Activated CD4-positive, alpha-beta T cell treated with anti-CD3 and anti-CD28 coated beads, Interleukin-2, amount 10 ng/mL, durations not matched to agents 7 days and 5 days (primary cell): ENCODE measurements around the gene CASKIN1. TPM values are rescaled to one million over a fixed set of nuclear protein-coding genes. Genes with fewer than 3 reads are reported as not detected.
A peak's percentile ranks its signal among the peaks of the same experiment; 100 is the strongest.

Experiments used
- CTCF ChIA-PET: fragments of 350-600 bp; sonication (Branson Sonifier 250); formaldehyde crosslinking; loops from one replicate; lab custom pipeline; 2021; ENCODE audit warnings: antibody characterized with exemption; lab: Charles Lee
- POLR2A ChIA-PET: fragments of 350-600 bp; sonication (Branson Sonifier 250); formaldehyde crosslinking; loops from one replicate; lab custom pipeline; 2021; ENCODE audit warnings: antibody characterized with exemption; lab: Charles Lee
- DNase-seq: peaks from one replicate; pipeline ENCODE4 v3.0.0-alpha.2; 2020
- H3K27ac Mint-ChIP-seq: one replicate; pipeline ENCODE4 v1.8.0; 2021; ENCODE audit warnings: mild to moderate bottlenecking, moderate library complexity, mixed read lengths
- H3K27me3 Mint-ChIP-seq: one replicate; pipeline ENCODE4 v1.8.0; 2021; ENCODE audit warnings: mixed read lengths
- H3K36me3 Mint-ChIP-seq: one replicate; pipeline ENCODE4 v1.8.0; 2021; ENCODE audit warnings: low read depth, mixed read lengths
- H3K4me1 Mint-ChIP-seq: one replicate; pipeline ENCODE4 v1.8.0; 2021; ENCODE audit warnings: mixed read lengths
- H3K4me3 Mint-ChIP-seq: one replicate; pipeline ENCODE4 v1.8.0; 2021; ENCODE audit warnings: mild to moderate bottlenecking, moderate library complexity, mixed read lengths
- H3K9me3 Mint-ChIP-seq: one replicate; pipeline ENCODE4 v1.8.0; 2021; ENCODE audit warnings: mixed read lengths
- total RNA-seq, 2 experiments: library from RNA; stranded (reverse); gene quantifications; one replicate each; pipeline ENCODE4 v1.2.3, GENCODE V29; 2021

CASKIN1 gene
- total RNA-seq, 2 experiments from 2014 or later, result 0.07 to 0.19 TPM

GRCh38 chr16:2212362-2213324 is 16.2 kb upstream of the CASKIN1 start:
- Mint-ChIP-seq H3K9me3 (no peaks in the 10 kb centered on the region), H3K4me1 (peaks cover 28% of the 10 kb centered on the region), H3K36me3 (peaks cover 10% of the 10 kb centered on the region), H3K27ac (no peak overlapping the region), H3K4me3 (peak overlapping the region; percentile 77), H3K27me3 (no peaks in the 10 kb centered on the region)
- ChIA-PET POLR2A (no interaction called here), CTCF (no interaction called here)
- DNase-seq, result no peak

- CTCF ChIA-PET, result no interaction called here
- Mint-ChIP-seq H3K27ac (no peak overlapping the region), H3K4me1 (peaks cover 34% of the 10 kb centered on the region), H3K4me3 (peak overlapping the region; percentile 26), H3K27me3 (no peaks in the 10 kb centered on the region), H3K9me3 (no peaks in the 10 kb centered on the region), H3K36me3 (peaks cover 16% of the 10 kb centered on the region)
- POLR2A ChIA-PET, result no interaction called here
- DNase-seq, result no peak
Measured at GRCh38 chr16:2211923-2212347, 15.5 kb upstream of the CASKIN1 start.

- peaks cover 20% of the 10 kb centered on the region for H3K36me3 Mint-ChIP-seq
- ChIA-PET CTCF (interaction anchor here (1.2 kb wide), 1 partner anchor 12 kb away, joined by 3 read pairs; no protein-coding TSS in a partner anchor), POLR2A (no interaction called here)
- H3K4me1 Mint-ChIP-seq, result peaks cover 35% of the 10 kb centered on the region
- H3K9me3 Mint-ChIP-seq, result no peaks in the 10 kb centered on the region
- H3K4me3 Mint-ChIP-seq, result no peak within 1 kb of the TSS
- H3K27ac Mint-ChIP-seq, result no peak within 1 kb of the TSS
- DNase-seq, result no peak
- no peaks in the 10 kb centered on the region for H3K27me3 Mint-ChIP-seq
Measured at GRCh38 chr16:2210386-2211365, 14.3 kb upstream of the CASKIN1 start, which contains the start of gene BRICD5. TSS of gene BRICD5 (minus strand) at chr16:2210863. CDS start at chr16:2210833, 30 bp downstream.

GRCh38 chr16:2210009-2210332 is 13.6 kb upstream of the CASKIN1 start:
- ChIA-PET CTCF (interaction anchor here (1.2 kb wide), 1 partner anchor 12 kb away, joined by 3 read pairs; no protein-coding TSS in a partner anchor), POLR2A (no interaction called here)
- Mint-ChIP-seq H3K27ac (no peak overlapping the region), H3K36me3 (peaks cover 20% of the 10 kb centered on the region), H3K27me3 (no peaks in the 10 kb centered on the region), H3K4me1 (peaks cover 33% of the 10 kb centered on the region), H3K4me3 (no peak overlapping the region), H3K9me3 (no peaks in the 10 kb centered on the region)
- no peak for DNase-seq

GRCh38 chr16:2209258-2210008 is 13.0 kb upstream of the CASKIN1 start:
- ChIA-PET CTCF (interaction anchor here (1.2 kb wide), 1 partner anchor 13 kb away, joined by 3 read pairs; no protein-coding TSS in a partner anchor), POLR2A (no interaction called here)
- Mint-ChIP-seq H3K9me3 (no peaks in the 10 kb centered on the region), H3K36me3 (peaks cover 20% of the 10 kb centered on the region), H3K4me1 (peaks cover 37% of the 10 kb centered on the region), H3K27ac (no peak overlapping the region), H3K27me3 (no peaks in the 10 kb centered on the region), H3K4me3 (no peak overlapping the region)
- no peak for DNase-seq

GRCh38 chr16:2208772-2209171 is 12.4 kb upstream of the CASKIN1 start:
- ChIA-PET CTCF (no interaction called here), POLR2A (no interaction called here)
- Mint-ChIP-seq H3K27me3 (no peaks in the 10 kb centered on the region), H3K27ac (no peak overlapping the region), H3K4me1 (peaks cover 40% of the 10 kb centered on the region), H3K36me3 (peaks cover 20% of the 10 kb centered on the region), H3K4me3 (no peak overlapping the region), H3K9me3 (no peaks in the 10 kb centered on the region)
- DNase-seq, result no peak

GRCh38 chr16:2208308-2208707 is 11.9 kb upstream of the CASKIN1 start:
- no peak overlapping the region for H3K4me3 Mint-ChIP-seq
- H3K4me1 Mint-ChIP-seq, result peaks cover 40% of the 10 kb centered on the region
- DNase-seq, result no peak
- CTCF ChIA-PET, result interaction anchor here (0.6 kb wide), 1 partner anchor 323 kb away, joined by 4 read pairs; no protein-coding TSS in a partner anchor
- H3K36me3 Mint-ChIP-seq, result peaks cover 18% of the 10 kb centered on the region
- no peaks in the 10 kb centered on the region for H3K27me3 Mint-ChIP-seq
- no peak overlapping the region for H3K27ac Mint-ChIP-seq
- no peaks in the 10 kb centered on the region for H3K9me3 Mint-ChIP-seq
- POLR2A ChIA-PET, result no interaction called here

GRCh38 chr16:2207872-2208271 is 11.5 kb upstream of the CASKIN1 start:
- CTCF ChIA-PET, result interaction anchor here (0.6 kb wide), 1 partner anchor 323 kb away, joined by 4 read pairs; no protein-coding TSS in a partner anchor
- Mint-ChIP-seq H3K4me1 (peaks cover 36% of the 10 kb centered on the region), H3K4me3 (peak overlapping the region; percentile 58), H3K27me3 (no peaks in the 10 kb centered on the region), H3K36me3 (peaks cover 16% of the 10 kb centered on the region), H3K9me3 (no peaks in the 10 kb centered on the region), H3K27ac (no peak overlapping the region)
- no peak for DNase-seq
- POLR2A ChIA-PET, result no interaction called here

GRCh38 chr16:2206780-2207433 is 10.5 kb upstream of the CASKIN1 start:
- Mint-ChIP-seq H3K4me3 (peak overlapping the region; percentile 76), H3K4me1 (peaks cover 26% of the 10 kb centered on the region)
- POLR2A ChIA-PET, result no interaction called here

GRCh38 chr16:2206420-2206779 is 10.0 kb upstream of the CASKIN1 start:
- ChIA-PET CTCF (interaction anchor here (0.6 to 1.4 kb wide), 2 partner anchors 9 to 41 kb away, joined by 3 read pairs; partner anchors contain the start of gene PGP), POLR2A (no interaction called here)
- Mint-ChIP-seq H3K27ac (peak overlapping the region; percentile 84), H3K4me3 (peak overlapping the region; percentile 76), H3K4me1 (peaks cover 24% of the 10 kb centered on the region), H3K9me3 (no peaks in the 10 kb centered on the region), H3K27me3 (peaks cover 4% of the 10 kb centered on the region), H3K36me3 (peaks cover 15% of the 10 kb centered on the region)
- DNase-seq, result no peak

More at GRCh38 chr16:2206780-2207433, 10.5 kb upstream of the CASKIN1 start:
- H3K9me3 Mint-ChIP-seq, result no peaks in the 10 kb centered on the region
- CTCF ChIA-PET, result interaction anchor here (0.6 kb wide), 1 partner anchor 40 kb away, joined by 3 read pairs; no protein-coding TSS in a partner anchor
- H3K27ac Mint-ChIP-seq, result peak overlapping the region; percentile 19
- no peak for DNase-seq
- H3K27me3 Mint-ChIP-seq, result peaks cover 3% of the 10 kb centered on the region
- peaks cover 15% of the 10 kb centered on the region for H3K36me3 Mint-ChIP-seq

GRCh38 chr16:2205967-2206313 is 9.5 kb upstream of the CASKIN1 start:
- POLR2A ChIA-PET, result no interaction called here
- CTCF ChIA-PET, result interaction anchor here (1.4 kb wide), 1 partner anchor 9 kb away, joined by 3 read pairs; the partner anchor contains the start of gene PGP
- H3K27ac Mint-ChIP-seq, result peak overlapping the region; percentile 84

More at GRCh38 chr16:2205967-2206313, 9.5 kb upstream of the CASKIN1 start:
- H3K27me3 Mint-ChIP-seq, result peaks cover 4% of the 10 kb centered on the region
- H3K4me3 Mint-ChIP-seq, result peak overlapping the region; percentile 76
- DNase-seq, result no peak
- H3K36me3 Mint-ChIP-seq, result peaks cover 15% of the 10 kb centered on the region
- no peaks in the 10 kb centered on the region for H3K9me3 Mint-ChIP-seq
- peaks cover 24% of the 10 kb centered on the region for H3K4me1 Mint-ChIP-seq
